ENCODE data around the gene BDH1.
"Not testable (repeated sequence)": the region's sequence is repeated elsewhere in the genome, so short reads cannot be mapped to it uniquely, and the experiment has no call there.

The BDH1 gene

GRCh38 chr3:197484204-197484901, 71.4 kb downstream of the BDH1 start:
- DNase-seq: no peak

GRCh38 chr3:197482001-197482400, 73.8 kb downstream of the BDH1 start:
- no peak for DNase-seq

GRCh38 chr3:197480320-197480719, 75.4 kb downstream of the BDH1 start:
- DNase-seq: no peak

DNA sequence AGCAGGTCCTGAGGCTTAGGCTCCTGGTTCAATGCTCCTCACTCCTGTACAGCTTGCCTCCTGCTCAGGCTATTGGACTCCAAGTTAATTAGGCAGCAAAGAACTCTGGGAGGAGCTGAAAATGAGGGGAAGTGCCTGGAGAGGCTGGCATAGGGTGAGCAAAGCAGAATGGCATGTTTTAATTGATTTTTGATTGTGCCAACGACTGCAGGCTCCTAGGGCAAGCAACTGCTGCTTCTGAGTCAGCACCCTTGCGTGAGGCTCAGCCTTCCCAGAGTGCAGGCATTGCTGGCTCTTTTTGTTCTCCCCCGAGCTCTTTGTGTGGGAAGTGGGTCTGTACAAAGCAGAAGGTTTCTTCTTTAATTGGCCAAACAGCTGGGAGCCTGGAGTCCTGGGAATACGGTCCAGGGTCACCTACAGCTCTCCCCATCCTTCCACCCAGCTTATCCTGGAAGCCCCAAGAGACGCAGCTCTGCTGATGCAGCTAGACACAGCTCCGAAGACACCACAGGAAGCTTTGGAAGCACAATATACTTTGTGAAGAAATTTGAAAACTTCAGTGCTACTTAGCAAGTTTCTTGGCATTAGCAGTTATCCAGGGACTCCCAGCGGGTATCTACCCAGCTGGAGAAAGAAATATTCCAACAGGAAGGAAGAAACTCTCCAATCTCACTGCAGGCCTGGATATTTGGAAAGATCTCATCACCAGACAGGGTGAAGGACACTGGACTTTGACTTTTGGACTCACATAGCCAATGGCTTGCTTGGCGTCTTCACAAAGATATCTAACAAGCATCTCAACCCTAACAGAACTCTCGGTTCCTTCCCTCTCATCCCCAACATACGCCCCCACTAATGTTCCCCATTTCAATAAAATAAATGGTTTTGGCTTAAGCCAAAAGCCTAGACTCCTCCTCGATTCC, 76.8 kb downstream of the BDH1 start:
- DNase-seq: no peak

DNA sequence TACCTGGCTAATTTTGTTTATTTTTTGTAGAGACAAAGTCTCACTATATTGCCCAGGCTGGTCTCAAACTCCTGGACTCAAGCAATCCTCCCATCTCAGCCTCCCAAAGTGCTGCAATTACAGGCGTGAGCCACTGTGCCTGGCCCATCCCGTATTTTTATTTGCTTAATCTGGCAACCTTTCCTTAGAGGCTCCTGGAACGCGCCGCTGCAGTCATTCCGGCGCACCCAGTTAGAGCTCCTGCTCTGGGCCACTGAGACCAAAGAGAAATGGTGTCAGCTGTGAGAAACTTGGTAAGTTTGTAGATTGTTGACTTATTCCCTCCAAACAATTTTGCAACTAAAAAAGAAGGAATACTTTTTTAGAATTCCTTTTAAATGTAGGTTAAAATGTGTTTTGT, 78.0 kb downstream of the BDH1 start:
- not testable (repeated sequence) for DNase-seq

GRCh38 chr3:197475997-197476525, 79.7 kb downstream of the BDH1 start:
- DNase-seq: no peak

GRCh38 chr3:197475514-197475913, 80.3 kb downstream of the BDH1 start:
- no peak for DNase-seq

DNA sequence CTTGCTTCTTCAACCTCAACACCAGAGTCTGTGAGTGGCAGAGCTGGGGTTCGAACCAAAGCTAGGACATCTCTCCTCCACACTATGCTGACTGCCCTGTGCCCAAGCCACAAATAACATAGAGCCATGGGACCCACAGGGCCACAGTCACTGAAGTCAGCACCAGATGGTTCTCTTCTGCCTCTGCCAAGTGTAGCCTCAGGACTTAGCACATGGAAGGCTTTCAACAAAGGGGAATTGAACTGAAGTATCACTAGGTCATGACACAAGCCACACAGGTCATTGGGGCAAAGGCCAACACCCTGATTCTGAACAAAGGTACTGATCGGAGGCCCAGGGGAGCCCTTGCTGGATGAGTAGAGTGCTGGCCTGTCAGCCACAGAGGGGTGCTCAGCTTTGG, 83.6 kb downstream of the BDH1 start:
- no peak for DNase-seq

GRCh38 chr3:197471221-197472010, 84.4 kb downstream of the BDH1 start:
- DNase-seq: no peak

DNA sequence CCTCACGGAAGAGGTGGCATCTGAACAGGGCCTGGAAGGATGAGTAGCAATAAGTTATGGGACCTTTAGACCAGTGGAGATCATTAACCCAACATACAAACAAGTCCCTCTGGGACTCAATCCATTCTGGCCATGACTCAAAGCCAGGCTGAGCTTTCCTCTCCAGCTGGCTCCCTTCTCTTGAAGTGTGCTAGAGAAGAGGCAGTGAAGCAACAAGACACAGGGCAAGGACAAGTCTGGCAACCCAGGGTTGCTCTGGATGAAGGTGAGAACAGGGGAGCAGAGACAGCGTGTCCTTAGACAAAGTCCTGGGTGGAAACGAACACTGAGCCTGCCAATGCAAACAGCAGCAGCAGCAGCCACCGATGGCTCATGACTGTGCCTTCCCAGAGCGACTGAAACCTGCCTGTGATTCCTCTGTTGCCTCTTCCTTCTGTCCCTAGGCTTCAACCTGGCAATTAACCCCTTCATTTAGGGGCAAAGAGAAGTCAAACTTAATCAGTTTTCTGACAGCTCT, 86.8 kb downstream of the BDH1 start:
- no peak for DNase-seq

- DNase-seq: no peak
These were observed 87.6 kb downstream of the BDH1 start for GRCh38 chr3:197468167-197468566.

- DNase-seq: no peak
These were observed 89.0 kb downstream of the BDH1 start for GRCh38 chr3:197466586-197467399.

- no peak for DNase-seq
These were observed 89.7 kb downstream of the BDH1 start for GRCh38 chr3:197465996-197466549.

DNA sequence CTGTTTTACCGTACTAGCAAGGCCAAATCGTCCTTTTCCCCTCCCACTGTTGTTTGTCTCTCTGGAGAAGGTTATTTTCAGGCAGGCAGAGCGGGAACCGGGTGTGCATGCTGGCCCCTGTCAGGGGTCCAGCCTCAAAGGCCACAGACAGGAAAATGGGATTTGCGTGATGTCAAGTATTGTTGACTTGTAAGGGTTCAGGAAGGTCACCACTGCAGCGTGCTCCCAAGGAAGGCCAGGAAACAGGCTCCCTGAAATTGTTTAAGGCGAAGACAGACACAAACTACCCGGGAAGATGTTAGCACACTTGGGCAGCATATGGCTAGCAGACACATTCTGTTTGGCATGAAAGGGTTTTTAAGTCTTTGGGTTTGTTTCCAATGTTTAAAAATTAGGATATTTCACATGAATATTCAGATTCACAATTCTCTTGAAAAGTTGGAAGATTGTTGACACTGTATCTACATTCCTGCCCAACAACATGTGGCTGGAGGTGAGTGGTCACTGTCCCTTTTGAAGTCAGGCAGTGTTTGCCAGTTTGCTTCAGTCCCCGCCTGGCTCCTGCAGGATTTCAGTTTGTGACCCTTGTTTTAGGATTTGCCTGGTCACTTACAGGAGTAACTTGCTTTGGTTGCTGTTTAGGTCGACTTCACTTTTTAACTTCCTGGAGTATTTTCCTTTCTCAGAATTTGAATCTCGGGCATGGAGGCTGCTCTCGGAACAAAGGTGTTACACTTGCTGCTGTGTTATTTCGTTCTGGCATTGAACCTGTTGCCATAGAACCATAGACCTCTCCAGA, 90.4 kb downstream of the BDH1 start:
- no peak for DNase-seq

DNA sequence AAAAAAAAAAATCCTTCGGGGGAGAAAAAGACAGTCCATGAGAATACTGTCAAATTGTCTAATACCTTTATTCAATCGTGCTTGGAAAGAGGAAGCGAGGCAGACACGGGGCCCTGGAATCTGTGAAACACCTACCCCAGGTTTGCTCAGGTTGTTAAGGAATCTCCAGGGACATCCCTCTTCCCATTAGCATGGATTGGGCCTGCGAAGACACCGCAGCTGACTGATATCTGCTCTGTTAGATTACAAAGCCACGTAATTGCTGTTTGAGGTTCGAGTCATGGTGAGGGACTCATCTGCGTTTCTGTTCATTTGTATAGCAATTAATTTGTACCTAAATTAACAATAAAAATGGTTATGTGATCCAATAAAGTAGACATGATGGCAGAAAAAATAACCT, 91.0 kb downstream of the BDH1 start:
- no peak for DNase-seq

DNA sequence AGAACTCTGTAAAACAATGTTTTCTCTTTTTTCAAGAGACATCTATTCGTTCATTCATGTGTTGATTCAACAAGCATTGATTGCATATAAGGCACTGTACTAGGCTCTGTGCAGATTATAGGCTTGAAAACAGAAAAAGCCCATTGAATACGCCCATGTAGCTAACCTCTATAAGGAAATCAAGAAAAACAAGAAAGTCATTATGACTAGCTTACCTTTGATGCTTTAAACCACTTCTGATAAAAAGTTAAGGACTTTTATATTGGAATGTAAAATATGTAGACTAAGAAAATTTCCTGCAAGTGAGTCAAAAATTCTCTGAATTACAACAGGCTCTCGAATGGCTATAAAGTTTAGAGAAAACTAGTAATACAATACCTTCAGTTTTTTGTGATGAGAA, 92.5 kb downstream of the BDH1 start:
- DNase-seq: no peak

- DNase-seq: no peak
These were observed 93.0 kb downstream of the BDH1 start for GRCh38 chr3:197462808-197463207.

DNA sequence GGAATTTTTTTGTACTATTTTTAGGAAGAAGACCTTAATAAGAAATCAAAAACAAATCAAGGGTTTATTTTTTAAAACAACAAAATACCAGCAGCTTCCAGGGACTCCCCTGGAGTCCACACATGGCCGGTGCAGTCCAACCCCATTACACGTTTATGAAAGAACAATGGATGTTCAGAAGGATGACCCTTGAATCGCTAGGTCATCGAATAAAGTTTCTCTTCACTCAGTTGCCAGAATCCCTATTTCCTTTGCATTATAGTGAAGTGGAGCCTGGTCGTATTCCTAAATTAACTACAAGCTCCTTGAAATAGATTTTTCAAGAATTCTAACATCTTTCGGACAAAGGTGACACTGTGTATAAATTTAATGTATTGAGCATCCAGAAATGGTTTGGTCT, 95.1 kb downstream of the BDH1 start:
- no peak for DNase-seq

DNA sequence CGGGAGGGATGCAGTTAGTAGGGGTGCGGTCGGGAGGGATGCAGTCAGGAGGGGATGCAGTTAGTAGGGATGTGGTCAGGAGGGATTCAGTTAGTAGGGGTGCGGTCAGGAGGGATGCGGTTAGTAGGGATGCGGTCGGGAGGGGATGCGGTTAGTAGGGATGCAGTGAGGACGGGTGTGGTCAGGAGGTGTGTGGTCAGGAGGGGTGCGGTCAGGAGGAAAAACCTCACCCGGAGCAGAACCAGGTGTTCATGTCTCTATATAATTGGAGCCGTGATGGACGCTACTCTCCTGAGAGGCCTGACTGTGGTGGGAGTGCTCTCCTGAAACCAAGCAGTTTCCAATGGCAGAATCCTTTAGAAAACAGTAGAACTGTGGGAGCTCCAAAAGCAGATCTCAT, 95.8 kb downstream of the BDH1 start:
- DNase-seq: no peak
